GM21786 (cell line): ENCODE results near the gene VSX1.

ENCODE experiments used
- ATAC-seq: cut with Tn5 transposase; IDR thresholded peaks from one replicate; pipeline ENCODE4 v1.9.1; 2021; ENCODE audit not compliant: unreplicated experiment

VSX1 gene

GRCh38 chr20:25081730-25082497 lies at the start of gene VSX1:
Gene VSX1, minus strand, starts transcription at chr20:25082141. Its CDS starts 45 bp downstream, at chr20:25082096.
- ATAC-seq = no peak

GRCh38 chr20:25129908-25130307 lies 48.0 kb upstream of the VSX1 start:
- ATAC-seq = no peak

- ATAC-seq = no peak
Measured at GRCh38 chr20:25129428-25129827, 47.5 kb upstream of the VSX1 start.

GRCh38 chr20:25128649-25129048 lies 46.7 kb upstream of the VSX1 start:
- ATAC-seq = no peak

- ATAC-seq = no peak
Measured at GRCh38 chr20:25127761-25128537, 46.0 kb upstream of the VSX1 start.

GRCh38 chr20:25126204-25127029 lies 44.5 kb upstream of the VSX1 start:
- ATAC-seq = no peak

GRCh38 chr20:25125636-25126035 lies 43.7 kb upstream of the VSX1 start:
- ATAC-seq = no peak

GRCh38 chr20:25120920-25121319 lies 39.0 kb upstream of the VSX1 start:
- ATAC-seq = no peak

- ATAC-seq = no peak
Measured at GRCh38 chr20:25120457-25120856, 38.5 kb upstream of the VSX1 start.

- ATAC-seq = no peak
Measured at GRCh38 chr20:25118529-25118928, 36.6 kb upstream of the VSX1 start.

GRCh38 chr20:25117990-25118389 lies 36.0 kb upstream of the VSX1 start:
- ATAC-seq = no peak

GRCh38 chr20:25116739-25117458 lies 35.0 kb upstream of the VSX1 start:
- no peak for ATAC-seq

GRCh38 chr20:25103526-25103925 lies 21.6 kb upstream of the VSX1 start:
- no peak for ATAC-seq

- no peak for ATAC-seq
Measured at GRCh38 chr20:25100914-25101313, 19.0 kb upstream of the VSX1 start.

- no peak for ATAC-seq
Measured at GRCh38 chr20:25099601-25100140, 17.7 kb upstream of the VSX1 start.

GRCh38 chr20:25097498-25097897 lies 15.6 kb upstream of the VSX1 start:
- no peak for ATAC-seq

GRCh38 chr20:25090492-25091429 lies 8.8 kb upstream of the VSX1 start:
- ATAC-seq = peak; percentile 90

- no peak for ATAC-seq
Measured at GRCh38 chr20:25089662-25090061, 7.7 kb upstream of the VSX1 start.

- ATAC-seq = no peak
Measured at GRCh38 chr20:25089096-25089495, 7.2 kb upstream of the VSX1 start.
